K562 (cell line): ENCODE data around the gene CD101. TPM values are rescaled to one million over a fixed set of nuclear protein-coding genes. Genes with fewer than 3 reads are reported as not detected.

ENCODE experiments used
- ARHGAP35 ChIP-seq: fragments of 450-650 bp; IDR thresholded peaks from 2 replicates; pipeline ENCODE4 v1.6.1; 2018; ENCODE audit not compliant: partially characterized antibody
- HNRNPH1 ChIP-seq: fragments of 200-400 bp; formaldehyde crosslinking; optimal IDR thresholded peaks from 2 replicates; pipeline ENCODE3; 2017; ENCODE audit warnings: low read depth, mild to moderate bottlenecking, low read length, moderate library complexity
- L3MBTL2 ChIP-seq: fragments of 450-650 bp; IDR thresholded peaks from 2 replicates; pipeline ENCODE4 v1.6.1; 2016; ENCODE audit warnings: mild to moderate bottlenecking, moderate library complexity
- NFE2 ChIP-seq: IDR thresholded peaks from 2 replicates; pipeline ENCODE4 v1.6.1; 2014; ENCODE audit warnings: antibody characterized with exemption, low read depth
- SMAD4 ChIP-seq: fragments of 250-450 bp; sonication (Bioruptor Pico); conservative IDR thresholded peaks from 2 replicates; pipeline ENCODE4 v1.8.0; 2021; ENCODE audit warnings: inconsistent platforms, mild to moderate bottlenecking, moderate library complexity
- polyA plus RNA-seq, 8 experiments: library from polyadenylated mRNA; depleted of rRNA in 4 of 8; stranded (reverse) in 5 of 8; unstranded in 3 of 8; fragments of >200 nt; fragmentation: Nextera tagmentation in 2 of 8; fragmentation: Illumina TruSeq in 1 of 8; extraction: Ambion mirVana in 2 of 8; extraction: Trizol in 1 of 8; gene quantifications; 2 replicates each; pipeline versions ENCODE4 v1.2.1 to v1.2.3, GENCODE V29; 2011 to 2014; ENCODE audit warnings: inconsistent platforms in 1 of 8, missing spikeins in 1 of 8
- total RNA-seq, 7 experiments: library from RNA; depleted of rRNA in 6 of 7; stranded (reverse); fragments of >200 nt in 6 of 7; fragmentation: Illumina TruSeq in 2 of 7; extraction: Trizol in 2 of 7; gene quantifications; 2 replicates each; pipeline versions ENCODE4 v1.2.1 to v1.2.3, GENCODE V29; 2011 to 2021; ENCODE audit warnings: low replicate concordance in 1 of 7
- TF ChIP-seq, protein P1 (sequence below): sonication (generic); formaldehyde crosslinking; IDR thresholded peaks from 2 replicates; pipeline ENCODE4 v1.8.0; 2023; ENCODE audit warnings: mild to moderate bottlenecking, missing genetic modification reagents

The CD101 gene
- total and polyA plus RNA-seq, 9 of the 15 experiments (the other 6 are each of a cell fraction or from before 2014, with no cell fraction given), result 0.04 to 1.1 (median 0.20) TPM

DNA sequence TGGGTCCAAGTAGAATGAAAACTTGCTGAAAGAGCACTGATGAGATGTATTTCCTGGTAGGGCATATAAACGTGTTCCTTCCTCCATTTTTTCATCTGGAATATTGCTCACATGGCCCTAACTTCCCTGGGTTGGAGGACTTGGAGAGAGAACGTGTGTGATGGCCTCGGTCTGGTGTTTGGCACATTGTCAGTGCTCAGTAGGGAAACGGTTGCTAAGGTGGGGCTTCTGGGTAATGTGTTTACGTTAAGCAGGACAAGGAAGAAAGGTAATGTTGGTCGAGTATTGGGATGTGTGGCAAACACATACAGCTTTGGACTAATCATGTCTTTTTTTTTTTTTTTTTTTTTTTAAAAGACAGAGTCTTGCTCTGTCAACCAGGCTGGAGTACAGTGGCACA is 64.8 kb downstream of the CD101 start (continued):
- TF ChIP-seq, protein P1, sequence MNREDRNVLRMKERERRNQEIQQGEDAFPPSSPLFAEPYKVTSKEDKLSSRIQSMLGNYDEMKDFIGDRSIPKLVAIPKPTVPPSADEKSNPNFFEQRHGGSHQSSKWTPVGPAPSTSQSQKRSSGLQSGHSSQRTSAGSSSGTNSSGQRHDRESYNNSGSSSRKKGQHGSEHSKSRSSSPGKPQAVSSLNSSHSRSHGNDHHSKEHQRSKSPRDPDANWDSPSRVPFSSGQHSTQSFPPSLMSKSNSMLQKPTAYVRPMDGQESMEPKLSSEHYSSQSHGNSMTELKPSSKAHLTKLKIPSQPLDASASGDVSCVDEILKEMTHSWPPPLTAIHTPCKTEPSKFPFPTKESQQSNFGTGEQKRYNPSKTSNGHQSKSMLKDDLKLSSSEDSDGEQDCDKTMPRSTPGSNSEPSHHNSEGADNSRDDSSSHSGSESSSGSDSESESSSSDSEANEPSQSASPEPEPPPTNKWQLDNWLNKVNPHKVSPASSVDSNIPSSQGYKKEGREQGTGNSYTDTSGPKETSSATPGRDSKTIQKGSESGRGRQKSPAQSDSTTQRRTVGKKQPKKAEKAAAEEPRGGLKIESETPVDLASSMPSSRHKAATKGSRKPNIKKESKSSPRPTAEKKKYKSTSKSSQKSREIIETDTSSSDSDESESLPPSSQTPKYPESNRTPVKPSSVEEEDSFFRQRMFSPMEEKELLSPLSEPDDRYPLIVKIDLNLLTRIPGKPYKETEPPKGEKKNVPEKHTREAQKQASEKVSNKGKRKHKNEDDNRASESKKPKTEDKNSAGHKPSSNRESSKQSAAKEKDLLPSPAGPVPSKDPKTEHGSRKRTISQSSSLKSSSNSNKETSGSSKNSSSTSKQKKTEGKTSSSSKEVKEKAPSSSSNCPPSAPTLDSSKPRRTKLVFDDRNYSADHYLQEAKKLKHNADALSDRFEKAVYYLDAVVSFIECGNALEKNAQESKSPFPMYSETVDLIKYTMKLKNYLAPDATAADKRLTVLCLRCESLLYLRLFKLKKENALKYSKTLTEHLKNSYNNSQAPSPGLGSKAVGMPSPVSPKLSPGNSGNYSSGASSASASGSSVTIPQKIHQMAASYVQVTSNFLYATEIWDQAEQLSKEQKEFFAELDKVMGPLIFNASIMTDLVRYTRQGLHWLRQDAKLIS (CRISPR knock-in tag), result no peak
- TF ChIP-seq SMAD4 (CRISPR knock-in tag), result no peak
- TF ChIP-seq HNRNPH1, result no peak
- TF ChIP-seq ARHGAP35, result no peak
- no peak for TF ChIP-seq NFE2
- no peak for TF ChIP-seq L3MBTL2
